GM13977 (cell line): Measurements from ENCODE around the gene G6PC2.
A peak's percentile ranks its signal among the peaks of the same experiment; 100 is the strongest.

ENCODE experiments used
- DNase-seq: peaks from one replicate; pipeline ENCODE4 v3.0.0; 2012; ENCODE audit warnings: low spot score
- CTCF ChIP-seq: IDR thresholded peaks from 2 replicates; pipeline ENCODE4 v1.5.1; 2012; ENCODE audit warnings: mild to moderate bottlenecking, control low read depth; ENCODE audit not compliant: insufficient read depth; ENCODE audit errors: extremely low read depth, missing control alignments
- in situ Hi-C: fragments of 300-500 bp; cut with MboI; formaldehyde crosslinking; loops from one replicate; pipeline ENCODE4 v1.12.0; 2022; ENCODE audit warnings: low sequenced_read_pairs, low pct_unique_long_range_greater_than_20kb, mixed read lengths, inconsistent platforms; ENCODE audit not compliant: unreplicated experiment

Gene G6PC2

GRCh38 chr2:168890006-168890782, 10.9 kb upstream of the G6PC2 start, which contains the start of gene SPC25:
SPC25 (minus strand) TSS chr2:168890430; CDS start chr2:168889519, 911 bp downstream.
- in situ Hi-C loops = no loop called here
- peak; percentile 92 for DNase-seq

GRCh38 chr2:168892327-168892726, 8.8 kb upstream of the G6PC2 start:
- TF ChIP-seq CTCF = no peak
- DNase-seq = no peak
- in situ Hi-C loops = no loop called here

More at GRCh38 chr2:168890006-168890782, 10.9 kb upstream of the G6PC2 start, which contains the start of gene SPC25:
- no peak for TF ChIP-seq CTCF

GRCh38 chr2:168894101-168894500, 7.0 kb upstream of the G6PC2 start:
- in situ Hi-C loops = no loop called here
- DNase-seq = no peak
- no peak for TF ChIP-seq CTCF

DNA sequence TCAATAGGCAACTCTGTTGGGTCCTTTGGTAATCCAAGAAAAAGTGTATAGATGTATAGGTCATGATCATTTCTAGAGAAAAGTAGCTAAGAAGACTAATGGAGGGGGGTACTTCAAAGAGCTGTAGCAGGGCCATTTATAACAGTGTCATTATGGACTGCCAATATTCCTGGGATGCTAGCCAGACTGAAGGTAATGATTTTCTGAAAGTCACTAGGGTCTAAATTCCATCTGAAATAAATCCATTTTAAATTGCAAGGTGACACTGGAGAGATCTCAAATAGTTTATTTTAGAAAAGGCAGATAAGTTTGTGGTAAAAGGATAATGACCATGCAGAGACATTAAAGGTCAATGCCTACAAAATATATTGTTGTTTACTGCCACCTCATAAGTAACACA, 6.4 kb upstream of the G6PC2 start:
- in situ Hi-C loops = no loop called here
- no peak for DNase-seq
- TF ChIP-seq CTCF = no peak

DNA sequence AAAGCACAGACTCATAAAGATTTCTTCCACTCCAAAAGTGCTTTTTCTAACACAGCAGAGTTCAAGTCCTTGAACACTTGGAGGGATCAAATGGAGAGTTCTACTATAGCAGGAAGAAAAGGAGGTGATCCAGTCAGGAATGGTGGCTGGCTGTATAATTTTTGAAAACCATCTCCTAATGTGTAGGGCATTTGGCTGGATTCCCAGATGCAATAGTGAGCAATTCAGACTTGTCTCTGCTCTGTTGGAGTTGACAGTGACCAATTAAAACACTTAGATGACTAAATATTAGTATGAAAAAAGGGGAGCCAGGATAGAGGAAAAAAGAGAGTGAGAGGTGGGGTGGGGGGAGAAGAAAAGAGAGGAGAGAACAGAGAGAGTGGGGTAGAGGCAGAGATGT, 5.3 kb upstream of the G6PC2 start:
- no peak for TF ChIP-seq CTCF
- no peak for DNase-seq
- in situ Hi-C loops = no loop called here

- TF ChIP-seq CTCF = no peak
- in situ Hi-C loops = no loop called here
- DNase-seq = no peak
These were observed 4.3 kb upstream of the G6PC2 start for GRCh38 chr2:168896783-168897182.
